ENCODE results near the gene ZNF417.
"Not testable (repeated sequence)": the region's sequence is repeated elsewhere in the genome, so short reads cannot be mapped to it uniquely, and the experiment has no call there.

ZNF417 gene

GRCh38 chr19:57916168-57916995, at the start of gene ZNF417:
Gene ZNF417 (minus strand): TSS chr19:57916592. CDS start chr19:57916411, 181 bp downstream.
- DNase-seq: peak; percentile 99

- no peak for DNase-seq
Measured at GRCh38 chr19:57964761-57965160, 48.4 kb upstream of the ZNF417 start.

GRCh38 chr19:57961785-57962184, 45.4 kb upstream of the ZNF417 start:
- DNase-seq: no peak

GRCh38 chr19:57954996-57955395, 38.6 kb upstream of the ZNF417 start:
- no peak for DNase-seq

GRCh38 chr19:57949702-57950101, 33.3 kb upstream of the ZNF417 start:
- no peak for DNase-seq

- no peak for DNase-seq
Measured at GRCh38 chr19:57949296-57949695, 32.9 kb upstream of the ZNF417 start.

DNA sequence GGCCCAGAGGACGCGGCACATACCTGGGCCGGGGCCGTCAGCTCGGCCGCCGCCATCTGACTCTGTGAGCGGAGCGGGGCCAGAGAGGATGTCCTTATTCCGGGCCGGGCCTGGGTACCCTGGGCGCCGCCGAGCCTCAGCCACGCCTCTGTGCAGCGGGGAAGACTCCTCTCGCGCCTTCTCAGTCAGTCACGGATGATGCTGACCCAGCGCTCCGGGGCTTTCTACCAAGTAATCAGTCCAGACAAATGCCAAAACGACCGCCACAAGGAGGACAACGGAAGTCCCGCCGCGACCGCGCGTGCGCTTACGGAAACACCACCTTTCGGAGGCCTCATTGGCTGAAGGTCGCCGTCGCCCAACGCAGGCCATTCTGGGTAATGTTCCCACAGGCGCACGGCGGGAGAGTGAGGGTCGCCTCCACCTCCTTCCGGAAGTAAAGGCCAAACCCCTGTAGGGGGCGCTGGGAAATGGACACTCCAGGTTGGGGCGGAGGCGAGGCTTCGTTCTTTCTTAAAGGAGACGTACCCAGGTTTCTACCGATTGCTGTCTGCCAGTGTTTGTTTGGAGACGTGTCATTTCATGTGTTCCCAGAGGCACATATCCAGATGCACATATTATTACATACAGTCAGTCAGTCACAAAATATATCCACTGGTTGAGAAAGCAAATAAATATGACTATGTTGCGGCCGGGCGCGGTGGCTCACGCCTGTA, 31.2 kb upstream of the ZNF417 start, which contains the start of gene ZNF256:
Gene ZNF256, minus strand, starts transcription at position 288 of the 716 bp plus-strand sequence. Its CDS starts 232 bp downstream, at position 56.
- DNase-seq: peak; percentile 95

DNA sequence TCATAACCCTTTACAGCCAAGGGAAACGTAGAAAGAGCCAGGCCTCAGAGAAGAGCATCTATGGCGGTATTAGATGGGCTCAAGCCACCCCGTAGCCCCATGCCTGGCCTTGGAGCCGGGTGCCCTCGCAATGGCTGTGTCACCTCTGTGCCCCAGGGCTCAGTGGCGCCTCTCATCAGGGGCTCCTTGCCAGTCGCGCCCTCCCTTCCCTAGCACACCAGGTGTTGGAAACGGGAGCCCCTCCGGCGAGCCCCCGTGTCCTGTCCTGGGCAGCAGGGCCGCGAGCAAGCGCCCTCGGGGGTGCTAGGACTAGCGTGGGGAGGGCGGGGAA, 30.7 kb upstream of the ZNF417 start:
- no peak for DNase-seq

- DNase-seq: peak; percentile 26
Measured at GRCh38 chr19:57946316-57946715, 29.9 kb upstream of the ZNF417 start.

- no peak for DNase-seq
Measured at GRCh38 chr19:57941593-57941992, 25.2 kb upstream of the ZNF417 start.

DNA sequence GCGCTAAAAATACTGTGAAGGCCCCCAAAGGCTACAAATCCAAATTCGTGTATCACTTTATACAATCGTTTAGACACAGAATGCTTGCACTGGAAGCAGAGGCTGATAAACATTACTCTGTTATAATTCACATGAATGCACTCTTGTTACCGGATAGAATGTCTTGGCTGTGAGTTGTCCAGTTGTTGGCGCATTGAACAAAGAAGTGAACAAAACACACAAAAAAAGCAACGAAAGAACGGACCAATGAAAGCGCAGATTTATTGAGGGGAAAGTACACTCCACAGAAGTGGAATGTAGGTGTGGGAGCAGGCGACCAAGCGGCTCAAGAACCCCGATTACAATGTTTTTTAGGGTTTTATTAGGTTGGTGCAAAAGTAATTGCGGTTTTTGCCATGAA, 19.3 kb upstream of the ZNF417 start:
- DNase-seq: no peak

DNA sequence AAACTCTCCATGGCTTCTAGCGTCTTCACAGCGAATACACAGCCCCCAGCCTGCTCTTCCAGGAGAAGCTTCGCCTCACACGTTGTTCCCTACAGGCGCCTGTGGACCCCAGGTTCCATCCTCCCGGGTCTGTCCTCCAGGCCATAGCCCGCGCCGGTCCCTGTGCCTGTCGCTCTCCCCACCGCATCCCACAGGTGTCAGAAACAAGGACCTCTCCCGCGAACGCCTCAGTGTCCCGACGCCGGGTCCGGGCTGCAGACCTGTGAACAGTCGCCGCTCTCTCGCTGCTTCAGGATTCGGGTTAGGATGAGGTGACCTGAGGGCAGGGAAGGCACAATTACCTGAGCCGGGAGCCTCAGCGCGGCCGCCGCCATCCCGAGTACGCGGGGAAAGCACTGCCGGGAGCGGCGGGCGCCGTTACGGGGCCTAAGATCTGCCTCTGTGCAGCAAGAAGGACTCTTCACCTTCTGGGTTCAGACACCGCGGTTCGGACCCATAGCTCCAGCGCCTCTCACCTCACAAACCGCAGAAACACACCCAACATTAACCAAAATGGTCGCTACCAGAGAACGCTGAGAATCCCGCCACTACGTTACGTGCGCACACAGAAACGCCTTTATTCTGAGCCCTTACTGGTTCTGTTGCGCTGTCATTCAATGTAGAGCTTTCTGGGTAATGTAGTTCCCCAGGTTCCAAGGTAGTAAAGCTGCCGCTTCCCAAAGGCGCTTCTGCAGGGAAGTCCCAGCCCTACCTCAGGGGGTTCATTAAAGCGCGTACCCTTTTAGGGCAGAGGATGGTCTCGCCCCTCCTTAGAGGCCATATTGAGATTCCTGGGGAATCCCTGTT, 18.7 kb upstream of the ZNF417 start, which contains the start of gene ZNF418:
Gene ZNF418, minus strand, starts transcription at position 583 of the 846 bp plus-strand sequence. CDS start 1,580 bp downstream, outside the sequence.
- no peak for DNase-seq

GRCh38 chr19:57927587-57927986, 11.2 kb upstream of the ZNF417 start:
- DNase-seq: no peak

DNA sequence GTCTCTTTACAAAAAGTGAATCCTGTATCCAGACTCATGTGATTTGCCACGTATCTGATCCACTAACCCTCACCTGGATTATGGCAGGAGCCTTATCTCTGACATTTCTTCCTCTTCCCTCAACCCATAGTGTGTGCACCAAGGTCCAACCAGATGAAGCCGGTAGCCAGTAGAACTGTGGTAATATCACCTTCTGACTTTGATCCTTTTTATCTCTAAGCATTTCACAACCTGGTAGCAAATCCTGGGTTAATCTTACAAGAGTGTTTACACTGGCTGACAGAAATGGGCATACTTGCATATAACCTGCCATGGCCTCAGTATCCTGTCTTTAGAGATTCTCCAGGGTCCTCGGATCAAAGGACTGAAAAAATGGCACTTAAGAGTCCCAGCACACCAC, 1.9 kb downstream of the ZNF417 start:
- DNase-seq: no peak

DNA sequence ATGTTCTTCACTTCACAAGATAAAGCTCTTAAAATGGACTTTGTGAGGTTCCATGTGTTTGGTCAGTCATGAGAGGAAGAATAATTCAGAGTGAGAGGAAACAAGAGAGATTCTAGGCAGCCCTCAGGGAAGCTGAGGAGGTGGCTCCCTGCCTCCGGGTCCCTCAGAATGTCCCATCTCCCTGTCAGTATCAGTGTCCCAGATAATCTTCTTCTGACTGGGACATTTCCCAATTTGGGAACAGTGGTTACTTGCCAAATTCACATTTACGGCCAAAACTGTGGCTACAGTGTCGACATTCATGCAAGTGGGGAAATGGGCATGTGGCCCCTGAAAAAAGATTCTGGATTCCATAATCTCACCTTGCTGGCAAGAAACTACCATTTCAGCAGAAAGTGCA, 9.0 kb downstream of the ZNF417 start:
- no peak for DNase-seq

- no peak for DNase-seq
Measured at GRCh38 chr19:57905258-57905657, 11.1 kb downstream of the ZNF417 start.

DNA sequence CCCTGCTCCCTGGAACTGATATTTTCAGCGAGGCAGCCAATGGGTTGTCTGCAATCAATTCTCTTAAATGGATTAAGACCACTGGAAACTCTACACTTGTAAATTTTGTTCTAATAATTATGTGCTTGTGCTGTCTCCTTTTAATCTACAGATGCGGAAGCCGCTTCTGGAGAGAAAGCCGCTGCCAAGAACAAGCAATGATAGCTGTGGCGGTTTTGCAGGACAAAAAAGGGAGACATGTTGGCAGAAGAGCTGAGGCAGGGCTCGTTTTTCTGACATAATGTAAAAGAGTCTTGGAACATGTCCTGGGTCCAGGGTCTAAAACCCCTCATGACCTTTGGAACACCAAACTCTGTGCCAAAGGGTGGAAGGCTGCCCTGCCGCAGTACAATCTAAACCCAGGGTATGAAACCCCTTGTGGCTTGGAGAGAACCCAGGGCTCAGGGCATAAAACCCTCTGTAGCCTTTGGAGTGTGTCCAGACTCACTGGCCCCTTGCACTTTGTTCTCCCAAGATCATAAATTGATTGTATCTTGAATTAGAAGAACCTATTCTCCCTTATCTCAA, 12.7 kb downstream of the ZNF417 start:
- DNase-seq: no peak

DNA sequence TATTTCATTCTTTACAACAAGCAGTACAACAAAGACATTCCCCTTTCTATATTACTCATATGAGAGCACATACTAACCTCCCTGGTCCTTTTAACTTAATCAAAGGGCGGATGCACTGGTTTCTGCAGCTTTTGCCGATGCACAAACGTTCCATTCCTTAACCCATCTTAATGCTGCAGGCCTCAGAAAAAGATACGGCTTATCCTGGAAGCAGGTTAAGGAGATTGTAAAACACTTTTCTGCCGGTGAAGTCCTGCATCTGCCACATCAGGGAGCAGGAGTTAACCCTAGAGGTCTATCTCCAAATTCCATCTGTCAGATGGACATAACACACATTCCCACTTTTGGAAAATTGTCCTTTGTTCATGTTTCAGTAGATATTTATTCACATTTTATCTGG, 16.1 kb downstream of the ZNF417 start:
- DNase-seq: no peak

DNA sequence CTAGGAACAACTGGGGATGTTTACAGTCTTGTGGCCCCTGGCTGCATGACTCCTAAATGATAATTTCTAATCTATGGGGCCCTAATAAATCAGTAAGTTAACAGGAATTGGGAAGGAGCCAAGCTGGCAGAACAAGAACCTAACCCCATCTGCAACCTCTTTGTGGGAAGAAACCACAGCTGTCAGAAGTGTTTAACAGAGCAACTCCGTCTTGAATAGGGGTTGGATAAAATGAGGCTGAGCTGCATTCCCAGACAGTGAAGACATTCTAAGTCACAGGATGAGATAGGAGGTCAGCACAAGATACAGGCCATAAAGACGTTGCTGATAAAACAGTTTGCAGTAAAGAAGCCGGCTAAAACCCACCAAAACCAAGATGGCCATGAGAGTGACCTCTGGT, 25.7 kb downstream of the ZNF417 start:
- not testable (repeated sequence) for DNase-seq

DNA sequence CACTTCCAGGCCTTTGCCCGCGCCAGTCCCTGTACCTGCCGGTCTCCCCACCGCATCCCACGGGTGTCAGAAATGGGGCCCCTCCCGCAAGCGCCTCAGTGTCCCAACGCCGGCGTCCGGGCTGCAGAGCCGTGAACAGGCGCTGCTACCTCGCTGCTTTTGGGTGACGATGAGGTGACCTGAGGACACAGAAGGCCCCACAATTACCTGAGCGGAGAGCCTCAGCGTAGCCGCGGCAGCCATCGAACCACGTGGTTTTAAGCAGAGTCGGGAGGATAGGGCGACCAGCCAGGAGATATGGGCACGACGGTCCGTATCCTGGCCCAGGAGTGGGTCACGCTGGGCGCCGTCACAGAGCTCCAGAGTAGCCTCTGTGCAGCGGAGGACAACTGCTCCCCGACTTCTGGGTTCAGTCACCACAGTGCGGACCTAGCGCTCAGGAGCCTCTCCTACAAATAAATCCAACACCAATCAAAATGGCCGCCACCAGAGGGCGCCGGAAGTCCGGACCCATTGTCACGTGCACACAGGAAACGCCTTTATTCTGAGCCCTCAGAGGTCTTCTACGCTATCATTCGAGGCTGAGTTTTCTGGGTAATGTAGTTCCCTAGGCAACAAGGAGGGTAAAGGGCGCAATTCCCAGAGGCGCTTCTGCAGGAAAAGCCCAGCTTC, 27.7 kb downstream of the ZNF417 start, which contains the start of gene ZNF814:
Gene ZNF814, minus strand, starts transcription at position 478 of the 672 bp plus-strand sequence. Its CDS starts 235 bp downstream, at position 243.
- DNase-seq: no peak

- DNase-seq: no peak
Measured at GRCh38 chr19:57888107-57888559, 28.3 kb downstream of the ZNF417 start.

All from MV-4-11 (cell line).